DMS 273 treated with DMSO at 0.1 percent for 48 hours (cell line): ENCODE measurements around the gene TMEM30B.
"Not testable (repeated sequence)": the region's sequence is repeated elsewhere in the genome, so short reads cannot be mapped to it uniquely, and the experiment has no call there.

ENCODE experiments used
- DNase-seq: peaks from one replicate; lab custom pipeline; 2025; lab: John Stamatoyannopoulos, UW

The TMEM30B gene, protein sequence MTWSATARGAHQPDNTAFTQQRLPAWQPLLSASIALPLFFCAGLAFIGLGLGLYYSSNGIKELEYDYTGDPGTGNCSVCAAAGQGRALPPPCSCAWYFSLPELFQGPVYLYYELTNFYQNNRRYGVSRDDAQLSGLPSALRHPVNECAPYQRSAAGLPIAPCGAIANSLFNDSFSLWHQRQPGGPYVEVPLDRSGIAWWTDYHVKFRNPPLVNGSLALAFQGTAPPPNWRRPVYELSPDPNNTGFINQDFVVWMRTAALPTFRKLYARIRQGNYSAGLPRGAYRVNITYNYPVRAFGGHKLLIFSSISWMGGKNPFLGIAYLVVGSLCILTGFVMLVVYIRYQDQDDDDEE

GRCh38 chr14:61281186-61281947 lies at the start of gene TMEM30B:
TMEM30B (minus strand) TSS chr14:61281338; CDS start chr14:61281147, 191 bp downstream.
- DNase-seq, result no peak

DNA sequence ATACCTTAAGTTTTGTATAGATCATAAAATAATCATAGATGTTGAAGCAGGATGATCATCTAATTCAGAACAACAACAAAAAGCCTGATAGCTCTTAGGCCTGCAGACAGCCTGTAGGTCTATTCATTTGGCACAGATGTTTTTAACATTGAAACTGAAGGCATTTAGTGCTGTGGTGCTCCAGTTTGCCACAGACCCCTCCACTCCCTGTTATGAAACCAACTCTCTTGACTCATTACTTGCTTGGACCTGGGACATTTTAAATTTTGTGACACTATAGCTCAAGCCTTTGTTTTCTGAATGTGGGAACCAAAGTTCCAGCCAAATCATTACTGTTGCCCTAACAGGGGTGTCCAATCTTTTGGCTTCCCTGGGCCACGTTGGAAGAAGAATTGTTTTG lies 49.4 kb upstream of the TMEM30B start:
- no peak for DNase-seq

DNA sequence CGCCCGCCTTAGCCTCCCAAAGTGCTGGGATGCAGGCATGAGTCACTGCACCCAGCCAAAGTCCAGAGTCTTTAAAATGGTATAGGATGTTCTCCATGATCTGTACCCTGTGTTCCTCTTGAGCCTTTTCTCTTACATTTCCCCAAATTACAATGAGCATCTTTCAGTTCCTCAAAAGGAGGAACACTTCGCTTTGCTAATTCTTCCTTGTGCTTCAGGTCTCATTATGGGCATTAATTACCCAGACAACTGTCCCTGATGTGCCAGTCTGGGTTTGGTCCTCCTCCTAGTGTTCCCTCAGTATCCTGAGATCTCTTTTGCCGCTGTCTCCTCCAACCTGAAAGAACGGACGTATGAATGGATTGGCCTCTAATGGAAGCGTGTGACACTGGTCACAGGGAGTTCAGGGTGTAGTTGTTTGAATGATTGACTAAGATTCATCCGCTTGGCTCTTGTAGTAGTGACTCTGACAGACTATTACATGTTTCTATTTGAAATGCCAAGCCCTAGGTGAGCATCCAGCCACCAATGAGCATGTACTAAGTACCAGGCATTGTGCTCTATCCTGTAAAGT lies 48.4 kb upstream of the TMEM30B start:
- DNase-seq, result no peak

GRCh38 chr14:61328626-61329262 lies 47.6 kb upstream of the TMEM30B start:
- no peak for DNase-seq

- DNase-seq, result no peak
Observed at GRCh38 chr14:61326847-61327246, 45.7 kb upstream of the TMEM30B start.

GRCh38 chr14:61326146-61326545 lies 45.0 kb upstream of the TMEM30B start:
- no peak for DNase-seq

GRCh38 chr14:61325166-61325565 lies 44.0 kb upstream of the TMEM30B start:
- DNase-seq, result no peak

DNA sequence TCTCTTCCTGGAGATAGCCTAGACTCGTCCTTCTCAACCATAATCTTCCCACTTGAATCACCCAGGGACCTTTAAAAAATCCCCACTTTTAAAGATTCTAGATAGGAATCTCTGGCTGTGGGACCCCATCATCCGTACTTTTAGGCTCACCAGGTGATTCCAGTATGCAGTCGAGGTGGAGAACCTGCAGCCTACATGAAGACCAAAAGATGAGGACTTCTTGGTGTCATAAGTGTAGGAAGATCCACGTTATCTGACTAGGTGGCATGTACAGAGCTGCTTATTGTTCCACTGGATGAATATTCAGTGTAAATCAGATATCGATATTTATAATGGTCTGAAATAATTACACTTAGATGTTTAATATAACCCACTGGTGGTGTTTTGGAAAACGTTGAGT lies 42.8 kb upstream of the TMEM30B start:
- DNase-seq, result no peak

DNA sequence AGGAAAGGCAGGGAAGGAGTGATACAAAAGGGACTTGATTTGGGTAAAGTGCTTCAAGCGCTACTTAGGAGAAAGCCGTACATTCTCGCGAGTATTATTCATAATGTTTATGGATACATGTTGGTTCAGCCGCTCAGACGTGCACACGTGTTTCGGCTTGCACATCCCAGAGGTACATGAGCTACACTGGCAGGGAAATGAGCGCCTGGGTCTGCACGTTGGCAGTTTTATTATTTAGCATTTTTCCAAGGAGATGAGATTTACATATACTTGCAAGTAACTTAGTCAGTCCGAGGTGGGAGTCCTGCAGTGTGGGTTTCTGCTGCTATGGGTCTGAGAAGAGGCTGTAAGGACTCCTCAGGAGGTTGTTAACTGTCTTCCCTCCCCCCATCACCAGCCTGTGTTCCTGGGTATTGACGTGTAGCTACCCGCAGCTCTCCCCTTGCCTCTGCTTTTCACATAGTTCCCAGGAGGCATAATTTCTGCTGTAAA lies 41.7 kb upstream of the TMEM30B start:
- DNase-seq, result no peak

GRCh38 chr14:61322011-61322798 lies 41.1 kb upstream of the TMEM30B start:
- DNase-seq, result no peak

- no peak for DNase-seq
Observed at GRCh38 chr14:61321385-61322010, 40.4 kb upstream of the TMEM30B start, which contains the start of gene PRKCH. PRKCH (plus strand) TSS chr14:61321579; CDS start chr14:61322102, 523 bp downstream.

DNA sequence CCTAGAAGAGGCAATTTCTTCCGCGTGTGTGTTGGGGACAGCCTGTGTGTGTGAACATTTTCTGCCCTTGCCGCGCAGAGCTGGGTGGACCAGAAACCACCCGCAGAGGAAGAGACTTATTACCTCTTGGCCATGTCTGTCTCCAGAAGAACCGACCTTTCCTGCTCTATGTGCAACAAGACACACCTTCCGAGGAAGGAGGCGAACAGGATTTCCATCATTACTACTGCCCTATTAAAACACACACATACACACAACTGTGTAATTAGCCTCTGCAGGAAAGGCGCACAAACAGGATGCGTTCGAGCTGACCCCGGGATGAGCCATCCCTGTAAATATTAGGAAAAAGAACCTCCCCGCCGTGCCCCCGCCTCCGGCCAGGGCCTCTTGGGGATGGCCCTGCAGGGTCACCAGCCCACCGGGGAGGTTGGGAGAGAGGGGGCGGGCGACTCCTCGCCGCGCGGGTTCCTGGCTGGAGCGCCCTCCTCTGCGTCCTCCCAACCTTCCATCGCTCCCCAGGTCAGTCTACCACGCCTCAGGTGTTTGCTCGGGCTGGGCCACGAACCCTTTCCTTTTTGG lies 39.8 kb upstream of the TMEM30B start:
- DNase-seq, result no peak

DNA sequence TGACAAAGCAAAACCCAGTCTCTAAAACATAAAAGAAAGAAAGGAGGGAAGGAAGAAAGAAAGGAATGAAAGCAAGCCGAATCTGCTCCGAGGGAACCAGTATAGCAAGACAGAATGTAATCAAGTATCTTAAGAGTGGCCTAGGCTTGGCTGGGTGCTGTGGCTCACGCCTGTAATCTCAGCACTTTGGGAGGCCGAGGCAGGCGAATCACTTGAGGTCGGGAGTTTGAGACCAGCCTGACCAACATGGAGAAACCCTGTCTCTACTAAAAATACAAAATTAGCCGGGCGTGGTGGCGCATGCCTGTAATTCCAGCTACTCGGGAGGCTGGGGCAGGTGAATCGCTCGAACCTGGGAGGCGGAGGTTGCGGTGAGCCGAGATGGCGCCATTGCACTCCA lies 39.0 kb upstream of the TMEM30B start:
- not testable (repeated sequence) for DNase-seq

GRCh38 chr14:61319706-61320105 lies 38.6 kb upstream of the TMEM30B start:
- DNase-seq, result no peak

GRCh38 chr14:61319086-61319485 lies 37.9 kb upstream of the TMEM30B start:
- DNase-seq, result no peak

DNA sequence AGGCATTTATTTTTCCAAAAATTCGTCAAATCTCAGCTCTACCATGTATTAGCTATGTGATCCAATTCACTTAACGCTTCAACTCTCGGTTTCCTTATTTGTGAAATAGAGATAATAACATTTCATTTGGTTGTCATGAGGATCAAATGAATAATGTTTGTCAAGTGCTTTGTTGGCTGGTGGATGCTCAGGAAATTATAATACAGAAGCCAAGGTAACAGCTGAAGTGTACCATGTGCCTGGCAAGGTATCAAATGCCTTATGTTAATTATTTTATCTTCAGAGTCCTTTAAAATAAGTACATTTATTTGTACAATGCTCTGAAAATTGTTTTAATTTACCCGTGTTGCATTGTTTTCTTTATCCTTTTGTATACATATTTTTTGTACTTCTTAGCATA lies 34.2 kb upstream of the TMEM30B start:
- DNase-seq, result no peak

- not testable (repeated sequence) for DNase-seq
Observed at GRCh38 chr14:61308701-61309100, 27.6 kb upstream of the TMEM30B start.

DNA sequence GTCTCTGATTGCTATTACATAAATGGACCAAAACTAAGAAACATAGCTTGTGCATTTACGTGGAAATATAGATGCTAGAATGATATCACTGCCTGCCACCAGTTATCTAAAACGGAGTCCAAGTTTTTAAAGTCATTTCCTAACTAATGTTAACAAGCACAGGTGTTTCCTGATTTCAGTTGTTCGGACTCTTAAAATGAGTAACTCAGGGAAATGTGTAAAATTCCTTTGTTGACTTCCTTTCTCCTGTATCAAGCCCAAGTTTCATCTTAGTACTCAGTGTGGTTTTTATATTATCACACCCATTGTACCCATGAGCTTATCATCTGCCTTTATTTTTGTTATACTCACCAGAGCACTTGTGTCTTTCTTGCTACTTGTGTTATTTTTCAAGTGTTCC lies 27.1 kb upstream of the TMEM30B start:
- DNase-seq, result no peak

DNA sequence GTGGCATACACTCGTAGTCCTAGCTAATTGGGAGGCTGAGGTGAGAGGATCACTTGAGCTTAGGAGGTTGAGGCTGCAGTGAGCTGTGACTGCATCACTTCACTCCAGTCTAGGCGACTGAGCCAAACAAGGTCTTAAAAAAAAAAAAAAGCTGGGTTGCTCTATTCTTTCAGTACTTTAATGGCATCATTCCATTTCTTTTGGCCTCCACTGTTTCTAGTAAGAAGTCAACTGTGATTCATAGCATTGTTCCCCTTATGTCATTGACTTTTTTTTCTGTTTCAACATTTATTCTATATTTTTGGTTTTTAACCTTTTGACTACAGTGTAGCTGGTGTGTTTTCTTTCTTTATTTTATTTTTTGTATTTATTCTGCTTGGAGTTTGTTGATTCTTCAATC lies 23.6 kb upstream of the TMEM30B start:
- no peak for DNase-seq

DNA sequence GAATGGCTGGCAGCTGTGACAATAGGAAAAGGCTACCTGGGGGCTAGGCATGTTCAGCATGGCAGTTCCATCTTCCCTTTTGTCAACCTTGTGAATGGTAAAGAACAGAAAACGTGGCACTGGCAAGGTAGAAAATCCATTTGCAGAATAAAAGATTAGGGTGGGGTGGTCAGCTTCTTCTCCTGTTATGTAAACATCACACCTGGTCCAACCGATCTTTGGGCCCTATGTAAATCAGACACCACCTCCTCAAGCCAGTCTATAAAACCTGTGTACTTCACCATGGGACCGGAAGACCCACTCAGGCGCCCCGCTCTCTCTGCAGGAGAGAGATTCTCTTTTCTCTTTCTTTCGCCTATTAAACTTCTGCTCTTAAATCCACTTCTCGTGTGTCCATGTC lies 19.6 kb upstream of the TMEM30B start:
- DNase-seq, result no peak

- DNase-seq, result no peak
Observed at GRCh38 chr14:61300209-61300608, 19.1 kb upstream of the TMEM30B start.
